PC-9 (cell line): Measurements from ENCODE around the gene FBXL12. TPM values are rescaled to one million over a fixed set of nuclear protein-coding genes. Genes with fewer than 3 reads are reported as not detected.

Source experiments
- BruUV-seq: library from RNA; stranded (reverse); fragments of 400-500 nt; replicated peaks from 2 replicates; lab custom pipeline; 2021; lab: Mats Ljungman, UMichigan
- CTCF ChIA-PET: fragments of 300-600 bp; sonication (Branson Sonifier 250); formaldehyde crosslinking; loops from one replicate; lab custom pipeline; 2022; ENCODE audit warnings: antibody characterized with exemption; lab: Charles Lee
- POLR2A ChIA-PET: fragments of 300-600 bp; sonication (Branson Sonifier 250); formaldehyde crosslinking; loops from one replicate; lab custom pipeline; 2022; ENCODE audit warnings: antibody characterized with exemption; ENCODE audit not compliant: unreplicated experiment; lab: Charles Lee
- DNase-seq, 2 experiments: peaks; one replicate each; pipeline versions ENCODE4 v3.0.0 to v3.0.0-alpha.2; 2015 to 2022; ENCODE audit warnings: mixed read lengths in 1 of 2
- H2AFZ ChIP-seq: fragments of 200-600 bp; sonication (generic); 2 replicates; pipeline ENCODE4 v1.8.1; 2017; ENCODE audit warnings: antibody characterized with exemption
- H3F3A ChIP-seq: fragments of 200-600 bp; sonication (generic); 2 replicates; pipeline ENCODE4 v1.8.1; 2017; ENCODE audit warnings: antibody characterized with exemption, mild to moderate bottlenecking, low read depth; ENCODE audit not compliant: insufficient read depth
- H3K27ac ChIP-seq: fragments of 200-600 bp; sonication (generic); 2 replicates; pipeline ENCODE4 v1.6.1; 2016; ENCODE audit warnings: mixed run types
- H3K27me3 ChIP-seq: fragments of 200-600 bp; sonication (generic); 2 replicates; pipeline ENCODE4 v1.6.1; 2016; ENCODE audit warnings: low read depth, mixed run types; ENCODE audit not compliant: insufficient read depth
- H3K36me3 ChIP-seq: fragments of 200-600 bp; sonication (generic); 2 replicates; pipeline ENCODE4 v1.6.1; 2016; ENCODE audit warnings: low read depth, mixed run types
- H3K4me1 ChIP-seq: fragments of 200-600 bp; sonication (generic); replicated peaks from 2 replicates; pipeline ENCODE4 v1.6.1; 2016; ENCODE audit warnings: mixed run types; ENCODE audit not compliant: insufficient read depth
- H3K4me2 ChIP-seq: fragments of 200-600 bp; sonication (generic); 2 replicates; pipeline ENCODE4 v1.6.1; 2017; ENCODE audit warnings: mixed run types
- H3K4me3 ChIP-seq: fragments of 200-600 bp; sonication (generic); 2 replicates; pipeline ENCODE4 v1.6.1; 2016; ENCODE audit warnings: mixed run types
- H3K79me2 ChIP-seq: fragments of 200-600 bp; sonication (generic); 2 replicates; pipeline ENCODE4 v1.6.1; 2017; ENCODE audit warnings: low read depth, mixed run types
- H3K9me2 ChIP-seq: fragments of 200-600 bp; sonication (generic); 2 replicates; pipeline ENCODE4 v1.8.1; 2017; ENCODE audit warnings: mild to moderate bottlenecking; ENCODE audit not compliant: insufficient read depth
- H3K9me3 ChIP-seq: fragments of 200-600 bp; sonication (generic); 2 replicates; pipeline ENCODE4 v1.8.1; 2016; ENCODE audit warnings: low read depth; ENCODE audit not compliant: insufficient read depth
- H4K20me1 ChIP-seq: fragments of 200-600 bp; sonication (generic); 2 replicates; pipeline ENCODE4 v1.8.1; 2017; ENCODE audit not compliant: insufficient read depth
- EZH2 ChIP-seq: fragments of 200-600 bp; sonication (generic); IDR thresholded peaks from 2 replicates; pipeline ENCODE4 v1.8.0; 2017; ENCODE audit warnings: antibody characterized with exemption, low read depth
- intact Hi-C: fragments of 100-400 bp; cut with micrococcal nuclease; formaldehyde crosslinking; loops from one replicate; pipeline ENCODE4 v1.10.0; 2022; ENCODE audit not compliant: unreplicated experiment
- total RNA-seq: library from RNA; stranded (reverse); gene quantifications from 2 replicates; pipeline ENCODE4 v1.2.3, GENCODE V29; 2021
- TF ChIP-seq, protein P1 (sequence below): fragments of 200-600 bp; sonication (generic); conservative IDR thresholded peaks from 2 replicates; pipeline ENCODE4 v1.6.1; 2017; ENCODE audit warnings: mixed run types, antibody characterized with exemption, mild to moderate bottlenecking, moderate library complexity

The FBXL12 gene
- total RNA-seq, 1 experiment from 2014 or later, result 30.7 TPM

DNA sequence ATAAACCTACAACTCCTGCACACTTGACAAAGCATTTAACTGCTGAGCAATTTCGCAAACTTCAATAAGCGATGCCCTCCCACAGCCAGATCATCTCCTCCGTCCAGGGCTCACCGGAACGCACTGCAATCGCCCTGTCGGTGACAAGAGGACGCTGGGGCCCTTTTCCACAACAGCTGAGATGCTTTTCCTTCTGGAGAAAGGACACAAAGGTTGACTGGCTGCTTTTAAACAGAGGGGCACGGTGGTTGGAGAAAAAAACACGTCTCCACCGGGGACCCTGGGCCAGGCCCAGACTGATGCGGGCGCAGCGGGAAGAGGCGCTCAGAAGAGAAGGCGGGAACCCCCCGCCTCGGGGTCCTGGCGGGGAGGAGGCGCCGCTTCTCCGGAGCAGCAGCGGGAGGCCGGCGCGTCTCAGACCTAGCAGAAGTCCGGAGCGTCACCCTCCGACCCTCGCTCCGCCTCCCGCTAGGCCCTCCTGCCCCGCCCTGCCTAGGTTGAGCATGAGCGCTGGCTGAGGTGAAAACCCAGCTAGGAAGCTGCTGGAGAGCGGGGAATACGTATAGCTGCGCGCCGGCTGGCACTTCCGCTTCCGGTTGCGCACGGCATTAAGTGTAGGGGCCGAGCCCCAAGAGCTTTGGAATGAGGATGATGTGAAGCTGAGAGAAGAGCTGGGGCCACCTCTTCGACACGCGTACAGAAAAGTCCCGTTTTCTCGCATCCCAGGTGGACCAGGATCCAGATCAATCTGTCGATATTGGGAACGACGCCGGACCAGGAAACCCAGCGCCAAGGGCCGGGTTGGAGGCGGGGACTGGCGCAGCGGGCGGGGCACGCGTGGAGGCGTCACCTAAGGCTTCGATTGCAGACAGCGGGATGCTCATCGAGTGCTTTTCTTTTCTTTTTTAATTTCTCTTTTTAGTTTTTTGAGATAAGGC lies 50.4 kb downstream of the FBXL12 start, which contains the start of gene ZNF846:
TSS of gene ZNF846 (minus strand) at position 564 of the 938 bp plus-strand sequence. CDS start 3,788 bp downstream, outside the sequence.
- peak within 1 kb of the TSS; percentile 76 for H3K27ac ChIP-seq
- ChIA-PET POLR2A (interaction anchor here (0.7 to 1.0 kb wide), 3 partner anchors 13 to 146 kb away, joined by 3 to 10 read pairs (median 4); partner anchors contain the start of gene FBXL12), CTCF (interaction anchor here (0.5 to 0.6 kb wide), 2 partner anchors 93 to 169 kb away, joined by 5 to 9 read pairs; partner anchors contain the start of gene ZNF562)
- peaks cover 5% of the 10 kb centered on the region; the same call in 1 of the 2 replicates for H3K4me1 ChIP-seq
- peak within 1 kb of the TSS; percentile 78 for H3K4me3 ChIP-seq
- no peaks in the 10 kb centered on the region for H4K20me1 ChIP-seq
- H3K9me2 ChIP-seq, result no peaks in the 10 kb centered on the region
- peak; percentile 94 to 96 for DNase-seq
- H3K9me3 ChIP-seq, result no peaks in the 10 kb centered on the region; the same call in 1 of the 2 replicates
- BruUV-seq, result TSS peak; percentile 75
- TF ChIP-seq, protein P1, sequence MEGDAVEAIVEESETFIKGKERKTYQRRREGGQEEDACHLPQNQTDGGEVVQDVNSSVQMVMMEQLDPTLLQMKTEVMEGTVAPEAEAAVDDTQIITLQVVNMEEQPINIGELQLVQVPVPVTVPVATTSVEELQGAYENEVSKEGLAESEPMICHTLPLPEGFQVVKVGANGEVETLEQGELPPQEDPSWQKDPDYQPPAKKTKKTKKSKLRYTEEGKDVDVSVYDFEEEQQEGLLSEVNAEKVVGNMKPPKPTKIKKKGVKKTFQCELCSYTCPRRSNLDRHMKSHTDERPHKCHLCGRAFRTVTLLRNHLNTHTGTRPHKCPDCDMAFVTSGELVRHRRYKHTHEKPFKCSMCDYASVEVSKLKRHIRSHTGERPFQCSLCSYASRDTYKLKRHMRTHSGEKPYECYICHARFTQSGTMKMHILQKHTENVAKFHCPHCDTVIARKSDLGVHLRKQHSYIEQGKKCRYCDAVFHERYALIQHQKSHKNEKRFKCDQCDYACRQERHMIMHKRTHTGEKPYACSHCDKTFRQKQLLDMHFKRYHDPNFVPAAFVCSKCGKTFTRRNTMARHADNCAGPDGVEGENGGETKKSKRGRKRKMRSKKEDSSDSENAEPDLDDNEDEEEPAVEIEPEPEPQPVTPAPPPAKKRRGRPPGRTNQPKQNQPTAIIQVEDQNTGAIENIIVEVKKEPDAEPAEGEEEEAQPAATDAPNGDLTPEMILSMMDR, result no peak
- no peak for TF ChIP-seq EZH2
- H3K36me3 ChIP-seq, result no peaks in the 10 kb centered on the region
- intact Hi-C loops, result loop anchor here (1.0 to 5.0 kb wide), 3 partner anchors 16 to 91 kb away; partner anchors contain the start of genes FBXL12 and ZNF562
- H2AFZ ChIP-seq, result peak within 1 kb of the TSS; percentile 96
- peaks cover 18% of the 10 kb centered on the region; the same call in 1 of the 2 replicates for H3F3A ChIP-seq
- H3K79me2 ChIP-seq, result peaks cover 11% of the 10 kb centered on the region; the same call in 1 of the 2 replicates
- peak within 1 kb of the TSS; percentile 90 for H3K4me2 ChIP-seq
- no peaks in the 10 kb centered on the region for H3K27me3 ChIP-seq

Other genes starting within 250 kb of the FBXL12 start
- 36.6 and 51.3 TPM in 2 replicates for gene ZNF121, start 234.6 kb downstream of the FBXL12 start, total RNA-seq
- gene ZNF561, start 197.8 kb downstream of the FBXL12 start, total RNA-seq, result 28.9 and 31.2 TPM in 2 replicates
- 24.9 and 26.0 TPM in 2 replicates for gene ZNF562, start 144.0 kb downstream of the FBXL12 start, total RNA-seq
- gene ZNF846, start 50.3 kb downstream of the FBXL12 start, total RNA-seq, result 8.3 and 9.6 TPM in 2 replicates
- gene UBL5, start 8.8 kb upstream of the FBXL12 start, total RNA-seq, result 400 and 403 TPM in 2 replicates
- gene PIN1, start 16.2 kb upstream of the FBXL12 start, total RNA-seq, result 72.2 and 74.1 TPM in 2 replicates
- 3.4 and 6.2 TPM in 2 replicates for gene OLFM2, start 117.4 kb upstream of the FBXL12 start, total RNA-seq
- gene COL5A3, start 191.4 kb upstream of the FBXL12 start, total RNA-seq, result not detected in 2 replicates
- gene RDH8, start 194.4 kb upstream of the FBXL12 start, total RNA-seq, result not detected in 2 replicates